CD8-positive, alpha-beta memory T cell (primary cell): ENCODE results near the gene PIGK. TPM values are rescaled to one million over a fixed set of nuclear protein-coding genes. Genes with fewer than 3 reads are reported as not detected.
"Not testable (repeated sequence)": the region's sequence is repeated elsewhere in the genome, so short reads cannot be mapped to it uniquely, and the experiment has no call there.

Experiments used
- CTCF ChIA-PET: fragments of 350-600 bp; sonication (Branson Sonifier 250); formaldehyde crosslinking; loops from one replicate; lab custom pipeline; 2021; ENCODE audit warnings: antibody characterized with exemption; lab: Charles Lee
- POLR2A ChIA-PET: fragments of 350-600 bp; sonication (Branson Sonifier 250); formaldehyde crosslinking; loops from one replicate; lab custom pipeline; 2021; ENCODE audit warnings: antibody characterized with exemption; lab: Charles Lee
- DNase-seq, 5 donors: peaks; one replicate each; pipeline versions ENCODE4 v3.0.0 to v3.0.0-alpha.2; 2020 to 2022; ENCODE audit warnings: mixed read lengths in 1 of 5
- H3K27ac ChIP-seq: one replicate; pipeline ENCODE4 v1.7.0; 2013; ENCODE audit warnings: low read depth, mild to moderate bottlenecking, low read length, moderate library complexity
- H3K27me3 ChIP-seq: 2 replicates; pipeline ENCODE4 v1.7.0; 2013; ENCODE audit warnings: low read length, mild to moderate bottlenecking; ENCODE audit not compliant: insufficient read depth, poor library complexity, severe bottlenecking
- H3K36me3 ChIP-seq: 2 replicates; pipeline ENCODE4 v1.7.0; 2013; ENCODE audit warnings: mild to moderate bottlenecking, low read length, moderate library complexity; ENCODE audit not compliant: insufficient read depth
- H3K4me1 ChIP-seq: 2 replicates; pipeline ENCODE4 v1.7.0; 2013; ENCODE audit warnings: mild to moderate bottlenecking, low read length, moderate library complexity; ENCODE audit not compliant: insufficient read depth
- H3K4me3 ChIP-seq: 2 replicates; pipeline ENCODE4 v1.7.0; 2013; ENCODE audit warnings: mild to moderate bottlenecking, low read length
- H3K9me3 ChIP-seq: 2 replicates; pipeline ENCODE4 v1.7.0; 2013; ENCODE audit warnings: mild to moderate bottlenecking, low read length
- H3K27ac Mint-ChIP-seq, 8 donors: one replicate each; pipeline ENCODE4 v1.8.0; 2020 to 2021; ENCODE audit warnings: mixed read lengths in 8 of 8, mild to moderate bottlenecking in 6 of 8, inconsistent platforms in 3 of 8, moderate library complexity in 3 of 8
- H3K27me3 Mint-ChIP-seq, 2 donors: one replicate each; pipeline ENCODE4 v1.8.0; 2020 to 2021; ENCODE audit warnings: mixed read lengths in 2 of 2, mild to moderate bottlenecking in 1 of 2, moderate library complexity in 1 of 2
- H3K36me3 Mint-ChIP-seq, 3 donors: one replicate each; pipeline ENCODE4 v1.8.0; 2020 to 2021; ENCODE audit warnings: mixed read lengths in 3 of 3, inconsistent platforms in 1 of 3, mild to moderate bottlenecking in 1 of 3
- H3K4me1 Mint-ChIP-seq, 3 donors: one replicate each; pipeline ENCODE4 v1.8.0; 2020 to 2021; ENCODE audit warnings: mixed read lengths in 3 of 3, inconsistent platforms in 1 of 3, mild to moderate bottlenecking in 1 of 3
- H3K4me3 Mint-ChIP-seq, 7 donors: one replicate each; pipeline ENCODE4 v1.8.0; 2020 to 2021; ENCODE audit warnings: mixed read lengths in 7 of 7, mild to moderate bottlenecking in 6 of 7, moderate library complexity in 4 of 7, inconsistent platforms in 2 of 7
- H3K9me3 Mint-ChIP-seq, 5 donors: one replicate each; pipeline ENCODE4 v1.8.0; 2020 to 2022; ENCODE audit warnings: mixed read lengths in 5 of 5, mild to moderate bottlenecking in 3 of 5, moderate library complexity in 2 of 5, inconsistent platforms in 1 of 5
- polyA plus RNA-seq: library from polyadenylated mRNA; unstranded; fragments of 300-500 nt; fragmentation: Illumina TruSeq; gene quantifications from one replicate; pipeline ENCODE4 v1.2.3, GENCODE V29; 2021
- total RNA-seq, 2 experiments: library from RNA; stranded (reverse); gene quantifications; one replicate each; pipeline ENCODE4 v1.2.3, GENCODE V29; 2021

PIGK gene
- total and polyA plus RNA-seq, 3 experiments from 2014 or later: 25.7 to 37.7 (median 25.7) TPM

- Mint-ChIP-seq H3K4me1 (peaks cover 5 to 13% (median 7%) of the 10 kb centered on the region in 3 donors), H3K27ac (peak overlapping the region in 1 of 8 donors; percentile 70), H3K36me3 (peaks cover 24 to 45% (median 37%) of the 10 kb centered on the region in 3 donors), H3K27me3 (no peaks in the 10 kb centered on the region), H3K9me3 (peaks cover 0 to 10% (median 4%) of the 10 kb centered on the region in 5 donors), H3K4me3 (no peak overlapping the region)
- no peak for DNase-seq
- no peaks in the 10 kb centered on the region for H3K27me3 ChIP-seq
- H3K4me3 ChIP-seq: no peak overlapping the region
- no peak overlapping the region for H3K27ac ChIP-seq
- H3K4me1 ChIP-seq: no peaks in the 10 kb centered on the region
- POLR2A ChIA-PET: no interaction called here
- CTCF ChIA-PET: no interaction called here
- no peaks in the 10 kb centered on the region for H3K36me3 ChIP-seq
- H3K9me3 ChIP-seq: no peaks in the 10 kb centered on the region
These were observed 30.5 kb downstream of the PIGK start for GRCh38 chr1:77188770-77189169.

DNA sequence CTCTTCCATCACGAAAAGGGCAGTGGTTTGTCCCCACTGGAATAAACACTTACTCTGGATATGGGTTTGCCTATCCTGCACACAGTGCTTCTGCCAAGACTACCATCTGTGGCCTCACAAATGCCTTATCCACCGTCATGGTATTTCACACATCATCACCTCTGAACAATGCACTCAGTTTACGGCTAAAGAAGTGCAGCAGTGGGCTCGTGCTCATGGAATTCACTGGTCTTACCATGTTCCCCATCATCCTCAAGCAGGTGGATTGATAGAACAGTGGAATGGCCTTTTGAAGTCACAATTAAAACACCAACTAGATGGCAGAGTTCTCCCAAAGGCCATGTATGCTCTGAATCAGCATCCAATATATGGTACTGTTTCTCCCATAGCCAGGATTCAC, 32.3 kb downstream of the PIGK start:
- DNase-seq, H3K27me3 ChIP-seq, H3K4me3 Mint-ChIP-seq, H3K4me1 ChIP-seq, H3K27ac ChIP-seq, H3K4me3 ChIP-seq, H3K9me3 Mint-ChIP-seq, CTCF ChIA-PET, H3K9me3 ChIP-seq, H3K27ac Mint-ChIP-seq, H3K36me3 ChIP-seq, POLR2A ChIA-PET, H3K27me3 Mint-ChIP-seq: not testable (repeated sequence)
- Mint-ChIP-seq H3K4me1 (peaks cover 7 to 13% (median 7%) of the 10 kb centered on the region in 3 donors), H3K36me3 (peaks cover 22 to 37% (median 35%) of the 10 kb centered on the region in 3 donors)

- H3K4me1 ChIP-seq: no peaks in the 10 kb centered on the region
- H3K27ac ChIP-seq: no peak overlapping the region
- Mint-ChIP-seq H3K27ac (no peak overlapping the region), H3K9me3 (peaks cover 4 to 15% (median 8%) of the 10 kb centered on the region in 5 donors), H3K4me1 (peaks cover 0 to 1% (median 0%) of the 10 kb centered on the region in 3 donors), H3K36me3 (peaks cover 14 to 38% (median 28%) of the 10 kb centered on the region in 3 donors), H3K4me3 (no peak overlapping the region), H3K27me3 (no peaks in the 10 kb centered on the region)
- no peaks in the 10 kb centered on the region for H3K9me3 ChIP-seq
- ChIA-PET CTCF (no interaction called here), POLR2A (no interaction called here)
- no peak for DNase-seq
- no peaks in the 10 kb centered on the region for H3K27me3 ChIP-seq
- no peak overlapping the region for H3K4me3 ChIP-seq
- no peaks in the 10 kb centered on the region for H3K36me3 ChIP-seq
These were observed 37.1 kb downstream of the PIGK start for GRCh38 chr1:77182083-77182482.

- POLR2A ChIA-PET: no interaction called here
- no peak overlapping the region for H3K4me3 ChIP-seq
- CTCF ChIA-PET: no interaction called here
- H3K27me3 ChIP-seq: no peaks in the 10 kb centered on the region
- no peak overlapping the region for H3K27ac Mint-ChIP-seq
- H3K9me3 Mint-ChIP-seq: peaks cover 6 to 24% (median 13%) of the 10 kb centered on the region in 5 donors
- H3K9me3 ChIP-seq: peaks cover 11% of the 10 kb centered on the region
- H3K36me3 ChIP-seq: no peaks in the 10 kb centered on the region
- H3K4me1 Mint-ChIP-seq: peaks cover 0 to 1% (median 0%) of the 10 kb centered on the region in 3 donors
- H3K27me3 Mint-ChIP-seq: no peaks in the 10 kb centered on the region
- H3K4me3 Mint-ChIP-seq: no peak overlapping the region
- no peak overlapping the region for H3K27ac ChIP-seq
- no peak for DNase-seq
- H3K4me1 ChIP-seq: no peaks in the 10 kb centered on the region
- H3K36me3 Mint-ChIP-seq: peaks cover 7 to 34% (median 22%) of the 10 kb centered on the region in 3 donors
These were observed 39.6 kb downstream of the PIGK start for GRCh38 chr1:77179632-77180031.

GRCh38 chr1:77175230-77175844, 43.9 kb downstream of the PIGK start:
- Histone ChIP-seq H3K36me3 (no peaks in the 10 kb centered on the region), H3K27ac (no peak overlapping the region), H3K4me1 (no peaks in the 10 kb centered on the region), H3K27me3 (no peaks in the 10 kb centered on the region), H3K9me3 (peaks cover 11% of the 10 kb centered on the region), H3K4me3 (no peak overlapping the region)
- no peak for DNase-seq
- Mint-ChIP-seq H3K27ac (no peak overlapping the region), H3K4me1 (peaks cover 0 to under 1% (median 0%) of the 10 kb centered on the region in 3 donors), H3K36me3 (peaks cover 8 to 33% (median 33%) of the 10 kb centered on the region in 3 donors), H3K4me3 (no peak overlapping the region), H3K27me3 (no peaks in the 10 kb centered on the region), H3K9me3 (peaks cover 6 to 24% (median 13%) of the 10 kb centered on the region in 5 donors)
- CTCF ChIA-PET: no interaction called here
- POLR2A ChIA-PET: no interaction called here

DNA sequence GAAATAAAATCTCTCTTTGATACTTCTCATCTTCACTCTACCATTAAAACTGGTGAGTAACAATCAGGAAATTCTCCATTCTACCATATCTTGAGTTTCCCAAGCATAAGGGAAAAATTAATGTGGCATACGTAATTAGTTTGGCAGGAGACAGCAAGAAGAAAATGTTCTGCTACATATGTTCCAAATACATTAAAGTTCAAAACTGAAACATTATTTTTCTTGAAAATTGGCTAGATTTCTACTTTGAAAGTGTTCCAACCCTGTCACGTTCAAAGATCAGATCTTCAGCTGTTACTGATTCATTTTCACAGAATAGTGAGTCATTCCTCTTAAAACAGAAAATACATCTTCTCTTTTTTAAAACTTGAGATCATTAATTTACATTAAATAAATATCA, 48.5 kb downstream of the PIGK start:
- POLR2A ChIA-PET: no interaction called here
- Histone ChIP-seq H3K9me3 (peaks cover 6% of the 10 kb centered on the region), H3K36me3 (no peaks in the 10 kb centered on the region), H3K27me3 (no peaks in the 10 kb centered on the region), H3K4me1 (no peaks in the 10 kb centered on the region), H3K27ac (no peak overlapping the region), H3K4me3 (no peak overlapping the region)
- no peak for DNase-seq
- peaks cover 2 to 10% (median 5%) of the 10 kb centered on the region in 5 donors for H3K9me3 Mint-ChIP-seq
- no peak overlapping the region for H3K4me3 Mint-ChIP-seq
- no peaks in the 10 kb centered on the region for H3K27me3 Mint-ChIP-seq
- CTCF ChIA-PET: no interaction called here
- no peak overlapping the region for H3K27ac Mint-ChIP-seq
- peaks cover 0 to 8% (median 0%) of the 10 kb centered on the region in 3 donors for H3K4me1 Mint-ChIP-seq
- H3K36me3 Mint-ChIP-seq: peaks cover 7 to 25% (median 8%) of the 10 kb centered on the region in 3 donors

- H3K9me3 Mint-ChIP-seq: no peaks in the 10 kb centered on the region
- H3K36me3 Mint-ChIP-seq: peaks cover 7 to 29% (median 16%) of the 10 kb centered on the region in 3 donors
- POLR2A ChIA-PET: no interaction called here
- CTCF ChIA-PET: no interaction called here
- no peaks in the 10 kb centered on the region for H3K27me3 ChIP-seq
- no peaks in the 10 kb centered on the region for H3K27me3 Mint-ChIP-seq
- H3K4me1 Mint-ChIP-seq: peaks cover 0 to 8% (median 0%) of the 10 kb centered on the region in 3 donors
- H3K4me3 Mint-ChIP-seq: no peak overlapping the region
- DNase-seq: no peak
- no peaks in the 10 kb centered on the region for H3K9me3 ChIP-seq
- no peak overlapping the region for H3K27ac ChIP-seq
- no peaks in the 10 kb centered on the region for H3K4me1 ChIP-seq
- H3K4me3 ChIP-seq: no peak overlapping the region
- no peaks in the 10 kb centered on the region for H3K36me3 ChIP-seq
- no peak overlapping the region for H3K27ac Mint-ChIP-seq
These were observed 50.9 kb downstream of the PIGK start for GRCh38 chr1:77168358-77168757.

DNA sequence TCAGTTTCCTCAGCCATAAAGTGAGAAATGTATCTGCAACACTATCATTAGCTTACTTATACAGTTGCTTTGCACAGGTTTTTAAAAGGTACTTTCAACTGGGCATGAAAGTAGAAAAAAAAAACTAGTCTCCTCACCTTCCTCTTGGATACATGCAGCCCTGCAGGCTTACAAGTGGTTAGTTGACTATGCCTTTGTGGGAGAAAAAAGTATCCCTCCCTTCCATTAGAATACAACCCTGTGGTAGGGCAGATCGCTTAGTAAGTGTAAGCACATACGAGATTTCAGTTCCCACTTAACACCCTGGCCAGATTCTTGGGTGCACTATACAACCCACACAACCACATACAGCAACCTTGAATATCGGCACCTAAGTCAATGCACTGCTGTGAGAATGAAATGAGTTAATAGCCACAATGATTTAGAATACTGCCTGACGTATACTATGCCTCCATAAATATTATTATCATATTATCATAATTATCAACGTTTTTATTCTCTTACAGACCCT, 54.7 kb downstream of the PIGK start:
- no peaks in the 10 kb centered on the region for H3K9me3 Mint-ChIP-seq
- ChIA-PET POLR2A (no interaction called here), CTCF (no interaction called here)
- H3K36me3 ChIP-seq: no peaks in the 10 kb centered on the region
- H3K4me1 ChIP-seq: no peaks in the 10 kb centered on the region
- no peaks in the 10 kb centered on the region for H3K4me1 Mint-ChIP-seq
- H3K36me3 Mint-ChIP-seq: peaks cover 31 to 63% (median 34%) of the 10 kb centered on the region in 3 donors
- no peaks in the 10 kb centered on the region for H3K27me3 ChIP-seq
- no peaks in the 10 kb centered on the region for H3K9me3 ChIP-seq
- peak overlapping the region in 1 of 8 donors; percentile 26 for H3K27ac Mint-ChIP-seq
- no peak for DNase-seq
- no peak overlapping the region for H3K4me3 ChIP-seq
- no peak overlapping the region for H3K4me3 Mint-ChIP-seq
- H3K27ac ChIP-seq: no peak overlapping the region
- no peaks in the 10 kb centered on the region for H3K27me3 Mint-ChIP-seq
